ENCODE data around the gene CCDC146. TPM values are rescaled to one million over a fixed set of nuclear protein-coding genes. Genes with fewer than 3 reads are reported as not detected.

CCDC146 gene
- total and polyA plus RNA-seq, 2 of the 8 experiments (the other 6 are each of a cell fraction or from before 2014, with no cell fraction given) = 0.88 to 2.4 TPM

DNA sequence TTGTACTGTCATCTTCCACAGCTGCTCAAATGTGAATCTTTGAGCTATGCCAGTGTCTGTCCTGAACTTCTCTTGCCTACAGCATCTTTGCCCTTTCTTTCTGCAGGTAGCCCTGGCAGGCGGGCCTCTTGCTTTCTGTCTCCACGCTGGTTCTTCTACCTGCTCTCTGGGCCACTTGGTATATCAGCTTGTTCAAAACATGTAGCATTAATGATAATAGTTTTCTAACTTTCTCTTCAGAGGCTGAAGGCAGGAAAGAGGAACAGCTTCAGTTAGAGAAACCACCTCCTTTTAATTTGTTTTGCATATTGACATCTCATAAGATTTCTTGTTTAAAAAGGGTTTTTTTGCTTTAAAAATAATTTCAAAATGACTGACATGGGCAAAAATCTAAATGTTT, 78.1 kb downstream of the CCDC146 start:
- no peaks in the 10 kb centered on the region for H4K20me1 ChIP-seq (replicated peaks in 1 of 2; ENCODE audit: control insufficient read depth in 1 of 2, insufficient read depth in 2 of 2, low read length in 2 of 2)
- TF ChIP-seq JUN (IDR thresholded peaks at IDR 0.05; ENCODE audit: low read depth, low read length) = no peak
- H2BK15ac ChIP-seq (ENCODE audit: low read length) = no peak overlapping the region
- ChIA-PET CTCF (ENCODE audit: partially characterized antibody) (no interaction called here), POLR2A (ENCODE audit: partially characterized antibody) (no interaction called here)
- no peak for FAIRE-seq
- H2BK20ac ChIP-seq (ENCODE audit: low read length) = no peak overlapping the region
- no peaks in the 10 kb centered on the region for H3K23me2 ChIP-seq (ENCODE audit: low read depth, low read length)
- no peak overlapping the region for H4K91ac ChIP-seq (replicated peaks; ENCODE audit: insufficient read length, low read length)
- H2BK5ac ChIP-seq (ENCODE audit: low read depth, low read length) = no peak overlapping the region
- H2BK12ac ChIP-seq (ENCODE audit: low read depth, low read length) = no peak overlapping the region
- no peak overlapping the region for H3K56ac ChIP-seq (replicated peaks; ENCODE audit: insufficient read length, low read depth, low read length)
- H3K4me2 ChIP-seq (ENCODE audit: insufficient read depth in 1 of 2, low read depth in 2 of 2, low read length in 2 of 2) = no peak overlapping the region
- H2AFZ ChIP-seq (ENCODE audit: low read length) = no peak overlapping the region
- no peaks in the 10 kb centered on the region for H3K79me1 ChIP-seq (ENCODE audit: low read depth, low read length)
- H3K27me3 ChIP-seq (replicated peaks in 1 of 4; ENCODE audit: control insufficient read depth in 3 of 4, extremely low read depth in 1 of 4, insufficient read depth in 3 of 4, low read length in 3 of 4) = no peaks in the 10 kb centered on the region
- H3K4me3 ChIP-seq (ENCODE audit: extremely low read depth in 1 of 4, insufficient read depth in 2 of 4, low read depth in 3 of 4, low read length in 4 of 4) = no peak overlapping the region
- no peak overlapping the region for H3K18ac ChIP-seq (ENCODE audit: extremely low read depth, low read length)
- H3K4ac ChIP-seq (replicated peaks; ENCODE audit: insufficient read length, low read depth, low read length) = no peak overlapping the region
- H3K36me3 ChIP-seq (ENCODE audit: control insufficient read depth in 2 of 4, insufficient read depth in 4 of 4, low read length in 3 of 4) = no peaks in the 10 kb centered on the region
- no peak overlapping the region for H2AK5ac ChIP-seq (ENCODE audit: low read depth, low read length)
- no peak overlapping the region for H3K14ac ChIP-seq (ENCODE audit: insufficient read length)
- WGBS, 2 experiments (ENCODE audit: extremely low coverage in 1 of 2, insufficient coverage in 1 of 2, insufficient read length in 1 of 2, insufficient replicate concordance in 2 of 2, low coverage in 1 of 2, low lambda C conversion rate in 2 of 2, missing lambda C conversion rate in 1 of 2) = 88% methylated on average over 2 of the region's 2 CpGs; no CpG with 5 or more reads in 1 of the 2 experiments
- peaks cover 0 to 5% (median 0%) of the 10 kb centered on the region in 4 experiments; a peak in 1 of 7 replicates for H3K4me1 ChIP-seq (replicated peaks in 1 of 4; ENCODE audit: control insufficient read depth in 3 of 4, insufficient read depth in 4 of 4, low read length in 3 of 4)
- H3K9me3 ChIP-seq (ENCODE audit: insufficient read depth in 2 of 2, low read depth in 1 of 2, low read length in 1 of 2) = no peaks in the 10 kb centered on the region
- H2BK120ac ChIP-seq (replicated peaks; ENCODE audit: low read depth, low read length) = no peak overlapping the region
- H3K27ac ChIP-seq (ENCODE audit: low read depth, low read length) = no peak overlapping the region
- H3K23ac ChIP-seq (ENCODE audit: insufficient read length) = no peak overlapping the region
- no peak overlapping the region for H3K9ac ChIP-seq (replicated peaks in 1 of 4; ENCODE audit: extremely low read depth in 1 of 4, low read depth in 3 of 4, low read length in 3 of 4)
- H3K79me2 ChIP-seq (ENCODE audit: control insufficient read depth in 1 of 2, insufficient read depth in 2 of 2, low read length in 2 of 2) = no peaks in the 10 kb centered on the region
- DNase-seq (ENCODE audit: low read depth in 1 of 2, low spot score in 2 of 2) = no peak
- H4K5ac ChIP-seq (ENCODE audit: insufficient read length, low read depth, low read length) = no peak overlapping the region
- H4K8ac ChIP-seq (ENCODE audit: extremely low read depth, insufficient read depth, low read length) = no peak overlapping the region

All from H1 (cell line).